H1 (cell line): ENCODE measurements around the gene CYP26C1.

ENCODE experiments used
- ATF2 ChIP-seq: IDR thresholded peaks from 2 replicates; pipeline ENCODE4 v1.6.1; 2012; ENCODE audit warnings: low read length, inconsistent platforms
- CBX8 ChIP-seq: fragments of 300-800, 300-1000 bp; sonication (generic); IDR thresholded peaks from 2 replicates; pipeline ENCODE4 v1.7.1; 2016; ENCODE audit warnings: low read depth, low read length, borderline replicate concordance
- CTCF ChIP-seq, 3 experiments: IDR thresholded peaks; 1 replicate in 2 of 3; 2 replicates in 1 of 3; pipeline versions ENCODE4 v1.5.1 to v1.6.1; 2011; ENCODE audit warnings: low read length in 3 of 3, mild to moderate bottlenecking in 3 of 3, inconsistent platforms in 2 of 3, low read depth in 1 of 3, moderate library complexity in 1 of 3; ENCODE audit not compliant: insufficient read depth in 1 of 3; ENCODE audit errors: control extremely low read depth in 1 of 3
- EZH2 ChIP-seq: fragments of 200-600 bp; sonication (generic); IDR thresholded peaks from 2 replicates; pipeline ENCODE4 v1.7.1; 2012; ENCODE audit warnings: low read depth, mild to moderate bottlenecking, moderate library complexity, low read length, inconsistent platforms; ENCODE audit not compliant: severe bottlenecking
- JUND ChIP-seq: IDR thresholded peaks from 2 replicates; pipeline ENCODE4 v1.6.1; 2011; ENCODE audit warnings: mild to moderate bottlenecking, improper control_type of control experiment, low read length
- MAX ChIP-seq: IDR thresholded peaks from 2 replicates; pipeline ENCODE4 v1.6.1; 2012; ENCODE audit warnings: inconsistent platforms
- POLR2A ChIP-seq, 2 experiments: IDR thresholded peaks; 1 replicate in 1 of 2; 2 replicates in 1 of 2; pipeline ENCODE4 v1.6.1; 2011; ENCODE audit warnings: low read depth in 2 of 2, low read length in 2 of 2, mild to moderate bottlenecking in 2 of 2; ENCODE audit errors: control extremely low read depth in 1 of 2
- POLR2AphosphoS5 ChIP-seq: IDR thresholded peaks from 2 replicates; pipeline ENCODE4 v1.6.1; 2011; ENCODE audit warnings: low read depth, low read length
- RAD21 ChIP-seq, 2 experiments: IDR thresholded peaks in 1 of 2; conservative IDR thresholded peaks in 1 of 2; 2 replicates each; pipeline ENCODE4 v1.6.1; 2011; ENCODE audit warnings: low read depth in 2 of 2, low read length in 2 of 2, improper control_type of control experiment in 1 of 2, inconsistent platforms in 1 of 2, mild to moderate bottlenecking in 1 of 2, moderate library complexity in 1 of 2
- RXRA ChIP-seq: IDR thresholded peaks from 2 replicates; pipeline ENCODE4 v1.6.1; 2011; ENCODE audit warnings: low read depth, mild to moderate bottlenecking, low read length, moderate library complexity; ENCODE audit not compliant: insufficient read depth
- YY1 ChIP-seq: IDR thresholded peaks from 2 replicates; pipeline ENCODE4 v1.6.1; 2011; ENCODE audit warnings: low read depth, mild to moderate bottlenecking, low read length

- no peak for TF ChIP-seq MAX
- no peak for TF ChIP-seq RXRA
- no peak for TF ChIP-seq ATF2
- TF ChIP-seq YY1 = no peak
- no peak for TF ChIP-seq POLR2A (IDR thresholded peaks at IDR 0.05; ENCODE audit: control extremely low read depth in 1 of 2, low read depth in 2 of 2, low read length in 2 of 2)
- no peak for TF ChIP-seq RAD21 (IDR thresholded peaks at IDR 0.05 in 1 of 2, conservative IDR thresholded peaks at IDR 0.05 in 1 of 2; ENCODE audit: low read depth in 2 of 2, low read length in 2 of 2)
- no peak for TF ChIP-seq EZH2
- TF ChIP-seq POLR2AphosphoS5 = no peak
- no peak for TF ChIP-seq CTCF (IDR thresholded peaks at IDR 0.05; ENCODE audit: control extremely low read depth in 1 of 3, insufficient read depth in 1 of 3, low read depth in 1 of 3, low read length in 3 of 3)
- no peak for TF ChIP-seq CBX8
- TF ChIP-seq JUND = no peak
Observed at GRCh38 chr10:93077860-93078337, 17.3 kb downstream of the CYP26C1 start.
